HG03571 (cell line): ENCODE measurements around the gene CNTNAP5.

Experiments used
- ATAC-seq: cut with Tn5 transposase; IDR thresholded peaks from one replicate; pipeline ENCODE4 v1.9.1; 2021; ENCODE audit not compliant: unreplicated experiment

The CNTNAP5 gene

DNA sequence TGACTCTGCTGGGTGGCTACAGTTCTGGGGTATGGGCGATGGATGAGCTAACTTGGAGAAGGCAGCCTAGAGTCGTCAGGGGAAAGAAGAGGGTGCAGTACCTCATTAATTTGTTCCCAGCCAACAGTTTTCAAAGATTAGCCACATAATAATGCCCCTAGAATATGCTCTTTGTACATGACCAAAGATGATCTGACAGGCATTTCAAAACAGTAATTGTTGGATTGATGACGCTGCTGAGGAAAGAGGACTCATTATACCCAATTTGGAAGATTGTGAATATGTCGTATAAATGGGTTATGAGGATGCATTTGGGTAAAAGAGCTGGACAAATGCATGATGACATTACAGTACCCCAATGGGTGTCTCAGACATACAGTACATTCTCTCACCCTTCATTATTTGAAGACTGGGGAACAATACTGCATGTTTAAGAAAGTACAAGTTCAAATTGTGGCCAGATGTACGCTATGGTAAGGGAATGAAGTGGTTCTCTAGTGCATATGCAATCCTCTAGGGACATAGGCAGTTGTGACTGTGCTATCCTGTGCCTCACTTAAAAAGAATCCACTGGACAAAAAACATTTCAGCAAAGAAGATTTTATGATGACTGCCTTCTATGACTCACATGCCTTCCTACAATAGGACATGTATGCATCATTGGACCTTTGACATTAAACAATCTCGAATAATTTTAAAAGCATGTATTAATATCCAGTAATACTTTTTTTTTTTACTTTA lies 233.2 kb downstream of the CNTNAP5 start:
- ATAC-seq = no peak

DNA sequence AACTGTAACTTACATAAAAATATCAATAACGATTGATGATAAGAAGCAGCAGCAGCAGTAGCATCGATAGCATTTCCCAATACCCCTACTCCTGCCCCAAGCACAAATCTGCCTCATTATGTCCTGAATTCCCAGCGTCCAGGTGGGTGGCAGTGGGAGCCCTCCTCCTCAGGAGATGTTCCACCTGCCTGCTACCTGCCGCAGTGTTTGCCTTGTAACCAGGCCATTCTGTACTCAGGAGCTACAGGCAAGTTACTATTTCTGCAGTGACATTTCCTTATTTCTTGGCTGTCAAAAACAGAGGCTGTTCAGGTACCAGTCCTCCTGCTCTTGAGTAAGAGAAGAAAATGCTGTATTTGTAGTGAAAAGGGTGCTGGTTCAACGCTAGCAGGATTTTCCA lies 236.4 kb downstream of the CNTNAP5 start:
- ATAC-seq = no peak

DNA sequence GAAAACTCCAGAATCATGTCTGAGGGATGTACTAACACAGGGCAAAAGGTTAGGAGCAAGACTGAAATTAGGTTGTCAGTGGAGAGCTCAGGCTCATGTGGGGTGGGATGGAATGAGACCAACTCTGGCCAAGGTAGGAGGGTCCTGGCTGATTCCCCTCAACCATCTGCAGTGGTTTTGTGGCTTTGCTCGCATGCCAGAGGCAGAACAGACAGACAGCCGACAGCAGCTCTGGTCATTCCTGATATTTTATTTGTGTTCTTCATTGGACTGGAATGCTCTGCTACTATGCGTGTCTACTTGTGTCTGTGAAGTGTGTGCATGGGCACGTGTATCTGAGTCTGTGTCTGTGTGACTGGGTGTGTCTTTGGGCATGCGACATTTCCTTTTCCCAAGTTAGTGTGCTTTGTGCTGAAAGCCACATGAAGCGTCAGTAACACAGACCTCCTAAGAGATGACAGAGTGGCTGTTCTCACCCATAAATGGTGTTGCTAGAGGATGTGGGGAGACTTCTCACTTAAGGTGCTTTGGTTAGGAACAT lies 239.5 kb downstream of the CNTNAP5 start:
- no peak for ATAC-seq

DNA sequence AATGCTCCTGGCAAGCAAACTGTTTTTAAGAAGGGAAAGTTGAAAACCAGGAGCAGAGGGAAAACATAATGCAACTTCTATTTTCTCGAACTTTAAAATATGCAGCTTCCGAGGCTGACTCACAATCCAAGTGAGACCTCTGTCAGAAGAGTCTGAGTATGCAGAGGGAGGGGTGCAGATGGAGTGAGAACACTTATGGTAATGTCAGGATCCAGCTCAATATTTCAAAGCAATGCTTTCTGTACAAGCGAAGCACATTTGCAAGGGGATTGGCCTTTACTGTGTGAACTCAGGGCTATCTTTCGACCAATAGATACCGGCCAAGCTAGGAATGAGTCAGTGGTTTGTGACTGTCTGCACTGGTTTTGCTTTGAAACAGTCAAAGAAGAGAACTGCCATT lies 242.7 kb downstream of the CNTNAP5 start:
- no peak for ATAC-seq

DNA sequence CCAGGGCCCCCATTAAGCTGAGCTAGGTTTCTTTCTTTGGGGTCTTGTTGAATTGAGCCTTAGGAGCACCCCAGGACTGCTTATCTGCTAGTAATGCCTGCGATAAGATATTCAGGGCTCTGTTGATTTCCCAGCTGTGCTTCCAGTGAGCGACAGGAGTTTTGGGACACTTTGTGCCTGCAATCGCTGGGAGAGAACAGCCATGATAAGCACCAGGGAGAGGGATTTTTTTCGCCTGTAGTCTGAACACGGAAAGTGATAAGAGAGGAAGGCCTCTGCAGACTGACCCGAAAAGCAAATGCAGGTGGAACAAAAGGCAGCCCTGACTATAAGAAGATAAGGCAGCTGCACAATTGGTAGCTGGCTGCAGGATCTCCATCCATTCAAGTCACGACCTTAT lies 244.3 kb downstream of the CNTNAP5 start:
- ATAC-seq = no peak

DNA sequence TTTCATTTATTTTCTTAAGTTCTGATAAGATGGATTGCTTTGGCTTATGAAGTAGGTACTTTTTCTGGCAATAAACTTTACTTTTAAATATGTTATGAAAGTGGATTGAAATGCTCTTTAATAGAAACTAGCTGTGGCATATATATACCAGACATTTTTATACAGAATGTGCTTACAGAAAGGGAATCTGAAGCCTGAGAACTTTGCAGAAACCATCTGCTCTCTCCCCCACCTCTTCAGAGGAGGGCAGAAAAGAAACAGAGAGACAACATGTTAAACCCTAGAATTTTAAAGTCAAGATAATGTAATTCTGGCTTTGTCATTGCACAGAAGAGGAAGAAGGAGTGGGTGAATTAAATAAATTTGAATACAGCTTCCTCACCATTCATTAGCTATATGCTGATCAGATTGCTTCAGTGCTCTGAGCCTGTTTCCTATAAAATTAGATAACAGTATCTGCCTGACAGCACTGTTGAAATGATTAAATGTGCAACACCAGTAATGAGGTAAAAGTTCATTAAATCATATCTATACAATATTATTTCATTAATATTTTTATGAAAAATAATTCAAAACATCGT lies 247.3 kb downstream of the CNTNAP5 start:
- no peak for ATAC-seq

DNA sequence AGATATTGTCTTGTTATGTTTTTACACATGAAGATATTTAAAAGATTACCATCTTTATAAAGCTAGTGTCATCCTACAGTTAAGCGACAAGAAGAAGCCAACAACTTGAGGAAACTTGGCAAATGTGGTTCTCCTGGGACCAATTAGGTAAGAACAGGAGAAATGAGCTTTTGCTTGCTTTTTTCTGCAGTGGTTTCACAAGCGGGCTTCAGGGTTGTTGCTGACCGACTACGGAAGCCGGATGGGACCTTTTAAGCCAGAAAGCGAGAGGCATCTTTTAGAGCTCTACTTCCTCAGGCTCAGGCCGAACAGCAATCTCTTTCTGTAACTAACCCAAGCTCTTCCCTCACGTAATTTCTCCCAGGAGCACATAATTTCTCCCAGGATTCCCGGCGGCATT lies 256.5 kb downstream of the CNTNAP5 start:
- ATAC-seq = no peak

DNA sequence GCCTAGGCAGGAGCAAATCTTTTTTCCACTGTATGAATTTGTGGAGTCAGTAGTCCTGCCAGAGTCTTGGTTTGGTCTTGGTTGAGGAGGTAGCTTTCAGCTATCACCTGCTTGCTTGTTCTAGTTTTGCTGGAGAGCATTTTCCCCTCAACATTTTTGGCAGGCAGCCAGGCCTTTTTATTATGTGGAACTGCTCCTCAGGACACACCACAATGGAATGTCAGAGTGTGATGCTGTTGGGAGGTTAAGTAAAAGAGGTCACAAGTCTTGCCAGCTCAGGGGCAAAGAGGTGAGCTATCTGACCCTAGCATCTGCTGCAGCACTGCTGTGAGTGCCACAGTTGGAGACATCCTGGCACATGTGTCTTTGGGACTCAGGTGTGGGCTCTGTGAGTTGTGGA lies 258.0 kb downstream of the CNTNAP5 start:
- ATAC-seq = no peak

DNA sequence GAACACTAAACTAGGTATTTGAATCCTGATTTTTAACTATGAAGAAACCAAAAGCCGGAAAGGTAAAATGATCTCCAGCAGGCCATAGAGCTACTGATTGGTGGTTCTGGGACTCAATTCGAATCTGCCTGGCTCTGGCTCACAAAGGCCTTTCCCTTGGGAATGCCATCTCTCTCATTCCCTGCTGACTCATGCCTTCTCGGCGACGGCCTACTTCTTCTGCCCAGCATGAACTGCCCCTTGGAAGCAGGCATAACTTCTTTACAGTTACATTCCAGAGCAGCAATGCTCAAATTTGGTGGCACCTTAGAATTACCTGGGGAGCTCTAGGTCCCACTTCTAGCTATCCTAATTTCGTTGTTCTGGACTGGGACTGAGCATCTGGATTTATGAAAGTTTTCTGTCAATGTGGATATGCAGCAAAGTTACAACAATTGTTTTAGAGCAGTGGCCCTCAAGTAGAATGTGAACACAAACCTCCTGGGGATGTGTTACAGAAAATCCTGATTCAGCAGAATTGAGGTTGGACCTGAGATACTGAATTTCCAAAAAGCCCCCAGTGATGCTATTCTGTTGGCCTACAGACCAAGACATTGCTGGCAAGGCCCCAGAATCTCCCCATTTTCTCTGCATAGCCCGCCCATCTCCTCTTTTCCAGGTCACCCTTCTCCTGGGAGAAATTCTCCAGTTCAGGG lies 261.1 kb downstream of the CNTNAP5 start:
- ATAC-seq = no peak

DNA sequence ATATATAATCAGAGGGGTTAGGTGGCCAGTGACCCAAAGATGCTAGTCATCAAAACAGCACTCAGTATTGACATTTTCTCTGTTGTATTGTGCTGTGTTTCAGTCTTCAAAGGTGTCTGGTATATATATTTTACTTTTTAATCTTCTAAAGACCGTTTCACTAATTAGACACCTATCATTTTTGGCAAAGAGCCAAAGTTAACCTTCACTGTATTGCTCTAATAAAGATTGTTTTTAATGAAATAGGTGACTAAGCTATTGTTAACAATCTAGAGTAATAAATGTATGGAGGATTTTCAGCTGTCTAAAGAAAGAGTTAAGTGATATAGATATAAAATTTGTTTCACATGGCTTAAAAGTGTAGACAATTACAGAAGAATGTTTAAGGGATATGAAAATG lies 264.0 kb downstream of the CNTNAP5 start:
- ATAC-seq = no peak

DNA sequence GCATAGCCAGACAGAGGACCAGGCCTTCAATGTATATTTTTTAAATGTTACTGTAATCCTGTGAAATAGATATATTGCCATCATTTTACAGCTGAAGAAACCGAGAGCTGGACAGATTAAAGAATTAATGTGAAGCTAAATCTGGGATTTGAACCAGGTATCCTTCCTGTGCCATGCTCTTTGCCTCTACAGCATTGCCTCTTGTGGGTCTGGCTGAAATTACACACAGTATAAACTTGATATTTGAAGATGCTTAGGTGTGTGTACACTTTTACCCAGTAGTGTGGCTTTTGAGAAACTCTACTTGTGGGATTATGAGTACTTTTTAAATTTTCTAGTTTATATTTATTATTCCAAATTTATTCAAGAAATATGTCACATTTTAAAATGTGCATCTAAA lies 264.5 kb downstream of the CNTNAP5 start:
- ATAC-seq = no peak

DNA sequence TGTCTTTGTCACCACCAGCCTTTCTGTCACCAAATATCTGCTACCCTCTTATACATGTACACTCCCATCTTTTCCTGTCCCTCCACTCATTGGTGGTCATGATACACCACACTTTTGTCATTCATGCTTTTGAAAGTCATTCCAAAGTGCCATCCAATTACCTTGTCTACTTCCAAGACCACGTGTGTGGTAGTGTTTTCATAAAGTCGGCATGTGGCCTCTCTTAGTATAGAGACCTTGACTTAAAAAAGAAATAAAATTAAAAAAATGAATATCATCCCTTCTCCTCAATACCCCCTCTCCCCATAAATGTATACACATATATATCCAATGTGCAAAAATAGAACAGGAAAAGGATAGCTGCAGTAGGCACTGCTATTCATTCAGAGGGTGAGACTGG lies 271.4 kb downstream of the CNTNAP5 start:
- no peak for ATAC-seq

DNA sequence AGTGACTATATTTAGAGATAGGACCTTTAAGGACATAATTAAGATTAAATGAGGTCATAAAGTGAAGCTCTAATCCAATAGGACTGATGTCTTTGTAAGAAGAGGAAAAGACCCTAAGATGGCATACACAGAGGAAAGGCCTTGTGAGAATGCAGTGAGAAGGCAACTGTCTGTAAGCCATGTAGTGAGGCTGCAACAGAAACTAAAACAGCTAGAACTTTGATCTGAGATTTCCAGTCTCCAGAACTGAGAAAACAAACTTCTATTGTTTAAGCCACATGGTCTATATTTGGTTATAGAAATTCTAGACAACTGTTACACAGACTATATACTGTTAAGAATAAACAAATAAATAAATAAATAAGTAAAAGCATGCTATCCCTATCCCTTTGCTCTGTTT lies 276.8 kb downstream of the CNTNAP5 start:
- no peak for ATAC-seq

DNA sequence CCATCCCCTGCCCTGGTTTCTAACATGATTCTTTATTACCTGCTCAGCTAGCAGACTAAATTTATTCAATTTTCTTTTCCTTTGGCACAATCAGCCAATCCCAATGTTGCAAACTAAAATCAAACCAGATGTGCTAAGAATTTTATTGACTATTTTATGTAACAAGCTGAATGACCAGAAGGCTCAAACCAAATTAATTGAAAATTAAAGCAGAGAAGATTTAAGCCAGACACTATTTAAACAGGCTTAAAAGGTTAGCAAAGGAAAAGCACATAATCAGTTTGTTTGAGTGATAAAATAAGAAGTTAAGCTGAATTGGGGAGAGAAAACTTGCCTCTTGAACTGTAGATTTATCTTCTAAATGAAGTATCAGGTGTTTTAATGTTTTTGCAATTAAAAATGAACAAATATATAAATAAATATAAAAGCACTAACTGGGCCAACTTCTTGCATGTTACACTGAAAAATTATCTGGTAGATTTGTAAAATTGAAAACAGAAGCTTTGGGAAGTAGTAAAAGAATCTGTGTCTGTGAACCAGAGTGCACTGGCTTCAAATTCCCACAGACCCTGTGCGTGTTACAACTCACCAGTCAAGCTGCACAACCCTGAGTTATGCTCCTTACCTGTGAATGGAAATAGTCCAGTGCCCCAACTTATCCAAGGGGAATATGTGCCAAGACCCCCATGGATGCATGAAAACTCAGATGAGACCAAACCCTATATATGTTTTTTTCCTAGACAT lies 283.4 kb downstream of the CNTNAP5 start:
- no peak for ATAC-seq

DNA sequence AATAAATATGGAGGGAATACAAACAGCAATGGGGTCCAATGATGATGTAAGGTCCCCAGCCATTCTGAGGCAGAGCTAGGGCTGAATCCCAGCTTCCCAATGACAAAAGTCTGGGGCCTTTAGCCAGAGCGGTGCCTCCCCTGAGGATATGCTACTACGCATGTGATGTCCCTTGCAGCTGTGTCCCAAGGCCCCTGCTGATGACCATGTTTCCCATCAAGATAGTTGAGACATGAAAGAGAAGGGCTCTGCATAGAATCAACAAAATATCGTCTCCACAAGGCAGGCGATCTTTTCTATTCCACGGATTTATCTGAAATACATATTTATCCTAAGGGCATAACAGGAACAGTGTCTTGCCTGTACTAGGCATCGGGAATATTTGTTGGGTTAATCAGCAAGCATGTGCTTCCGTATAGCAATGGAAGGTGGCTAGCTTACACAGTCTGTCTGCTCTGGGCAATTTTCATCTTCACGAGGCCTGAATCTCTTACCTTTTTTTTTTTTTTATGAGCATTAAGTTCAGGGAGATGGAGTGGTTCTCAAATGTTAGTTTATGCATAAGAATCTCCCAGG lies 284.6 kb downstream of the CNTNAP5 start:
- ATAC-seq = no peak

DNA sequence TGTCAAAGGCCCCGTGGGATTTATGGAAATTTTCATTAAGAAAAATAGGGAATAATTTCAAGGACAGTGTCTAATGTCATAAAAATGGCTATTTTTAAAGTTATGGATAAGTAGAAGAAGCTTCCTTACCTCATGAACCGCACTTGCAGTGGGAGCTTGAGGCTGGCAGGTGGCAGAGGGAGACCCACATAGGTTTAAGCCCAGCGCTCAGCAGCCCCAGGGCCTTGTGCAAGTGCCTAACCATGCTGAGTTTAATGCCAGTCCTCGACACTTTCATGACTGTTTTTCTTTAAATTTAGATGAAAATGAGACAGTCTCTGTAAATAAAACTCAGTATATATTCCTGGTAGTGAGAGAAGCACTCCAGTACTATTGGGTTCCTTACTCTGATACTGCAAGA lies 285.6 kb downstream of the CNTNAP5 start:
- no peak for ATAC-seq

DNA sequence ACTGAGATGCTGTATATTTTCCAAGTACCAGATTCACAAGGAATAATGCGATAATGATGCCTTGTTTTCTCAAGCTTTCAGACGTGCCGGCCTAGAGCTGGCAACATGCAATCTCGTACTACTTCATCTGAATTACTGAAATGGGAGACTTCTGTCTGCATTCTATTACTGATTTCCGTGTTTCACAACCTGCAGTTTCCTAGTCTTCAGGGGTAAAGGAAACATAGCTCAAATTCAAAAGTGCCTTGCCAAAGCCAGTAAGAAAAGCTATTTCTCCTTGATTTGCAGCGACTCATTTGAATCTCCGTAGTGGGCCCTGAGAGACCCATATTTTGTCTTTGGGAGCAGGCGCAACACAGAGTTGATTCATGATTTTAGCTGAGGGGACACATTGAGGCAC lies 289.0 kb downstream of the CNTNAP5 start:
- no peak for ATAC-seq

DNA sequence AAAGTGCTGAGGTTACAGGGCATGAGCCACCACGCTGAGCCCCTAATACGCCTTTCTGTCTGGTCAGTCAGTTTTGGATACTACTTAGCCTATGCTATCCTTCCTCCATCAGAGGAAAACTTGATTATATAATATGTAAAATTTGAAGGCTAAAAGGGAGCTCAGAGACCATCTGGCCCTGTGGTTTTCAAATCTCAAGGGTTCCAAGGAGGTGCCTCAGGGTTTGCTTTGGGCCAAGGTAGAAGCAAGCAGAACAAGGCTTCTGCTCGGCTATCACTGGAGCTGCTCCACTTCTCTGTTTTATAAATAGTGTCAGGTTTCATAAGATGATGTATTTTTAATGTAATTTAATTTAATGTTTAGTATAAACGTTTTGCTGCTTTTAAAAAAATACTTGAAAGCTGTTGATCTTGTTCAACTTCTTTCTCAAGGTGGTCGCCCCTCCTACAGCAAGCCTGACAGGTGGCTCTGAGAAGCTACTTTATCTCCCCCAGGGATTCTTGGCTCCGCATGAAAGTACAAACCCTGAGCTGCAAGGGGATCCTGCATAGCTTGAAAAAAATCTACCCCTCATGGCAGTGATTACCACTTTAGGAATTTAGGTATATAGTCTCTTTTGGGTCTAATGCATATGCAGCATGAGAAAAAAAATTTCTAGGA lies 290.3 kb downstream of the CNTNAP5 start:
- no peak for ATAC-seq

DNA sequence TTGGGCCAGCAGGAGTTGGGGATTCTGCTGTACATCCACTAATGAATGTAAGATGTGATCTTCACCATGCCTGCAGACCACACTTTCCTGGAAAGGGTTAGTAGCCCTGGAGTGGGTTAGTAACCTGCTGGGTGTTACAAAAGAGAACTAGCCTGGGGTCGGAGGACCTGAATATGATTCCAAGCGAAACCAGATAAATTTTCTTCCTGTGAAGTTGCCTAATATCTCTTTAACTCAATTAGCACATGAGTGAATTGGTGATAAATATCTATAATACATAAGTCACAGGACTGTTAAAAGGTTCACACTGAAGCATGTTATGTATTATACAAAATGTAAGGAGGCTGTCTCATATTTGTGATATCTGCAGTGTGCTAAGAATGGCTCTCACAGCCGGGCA lies 291.0 kb downstream of the CNTNAP5 start:
- ATAC-seq = no peak

DNA sequence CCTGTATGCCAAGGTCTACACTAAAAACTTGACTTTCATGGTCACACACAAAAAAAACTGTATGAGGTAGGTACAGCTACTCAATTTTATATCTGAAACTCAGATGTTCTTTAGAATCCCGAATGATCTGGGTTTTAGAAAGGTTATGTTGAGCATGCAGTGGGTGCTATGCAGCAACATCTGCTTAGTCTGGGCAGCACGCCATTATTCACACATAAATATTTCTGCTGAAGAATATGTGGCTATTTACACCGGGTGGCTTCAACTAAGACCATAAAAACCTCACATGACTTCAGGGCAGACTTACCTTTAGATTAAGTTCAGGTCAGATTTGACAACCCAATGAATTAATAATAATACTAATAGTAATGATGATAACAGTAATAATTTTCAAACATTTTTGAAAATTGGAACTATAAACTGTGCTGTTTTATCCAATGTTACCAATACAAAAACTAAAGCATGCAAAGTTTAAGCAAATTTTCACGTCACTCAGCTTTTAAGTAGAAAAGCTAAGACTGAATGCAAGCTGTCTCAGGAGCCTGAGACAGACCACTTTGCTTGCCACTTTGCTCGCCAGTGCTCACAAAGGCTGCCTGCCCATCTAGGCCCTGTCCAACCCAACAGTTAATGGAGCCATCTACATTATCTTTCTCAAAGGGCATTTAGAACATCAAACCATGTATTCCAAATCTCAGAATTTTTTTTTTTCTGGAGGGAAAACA lies 292.0 kb downstream of the CNTNAP5 start:
- ATAC-seq = no peak
